T-helper 2 cell treated with Interferon-gamma antibody and Interleukin-4, amounts not matched to agents 100 ng/mL and 5 ng/mL, for 36 hours (primary cell): ENCODE results near the gene MYO6. TPM values are rescaled to one million over a fixed set of nuclear protein-coding genes. Genes with fewer than 3 reads are reported as not detected.

Experiments
- intact Hi-C: fragments of 100-400 bp; cut with micrococcal nuclease; formaldehyde crosslinking; loops from one replicate; pipeline ENCODE4 v1.15.1; 2023
- total RNA-seq: library from RNA; stranded (reverse); gene quantifications from 2 replicates; pipeline ENCODE4 v1.2.3, GENCODE V29; 2022

The MYO6 gene
- total RNA-seq, 1 donor from 2014 or later = 0.41 TPM

DNA sequence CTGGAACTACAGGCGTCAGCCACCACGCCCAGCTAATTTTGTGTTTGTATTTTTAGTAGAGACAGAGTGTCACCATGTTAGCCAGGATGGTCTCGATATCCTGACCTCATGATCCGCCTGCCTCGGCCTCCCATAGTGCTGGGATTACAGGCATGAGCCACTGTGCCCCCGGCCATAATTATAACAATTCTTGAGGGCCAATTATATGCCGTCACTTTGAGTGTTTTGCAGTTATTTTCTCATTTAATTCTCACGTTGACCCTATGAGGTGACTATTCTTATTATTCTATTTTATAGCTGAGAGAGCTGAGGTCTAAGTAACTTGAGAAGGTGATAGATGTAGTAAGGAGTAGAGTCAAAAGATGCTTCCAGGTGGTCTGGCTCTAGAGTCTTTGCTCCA lies 13.0 kb downstream of the MYO6 start:
- intact Hi-C loops = no loop called here

DNA sequence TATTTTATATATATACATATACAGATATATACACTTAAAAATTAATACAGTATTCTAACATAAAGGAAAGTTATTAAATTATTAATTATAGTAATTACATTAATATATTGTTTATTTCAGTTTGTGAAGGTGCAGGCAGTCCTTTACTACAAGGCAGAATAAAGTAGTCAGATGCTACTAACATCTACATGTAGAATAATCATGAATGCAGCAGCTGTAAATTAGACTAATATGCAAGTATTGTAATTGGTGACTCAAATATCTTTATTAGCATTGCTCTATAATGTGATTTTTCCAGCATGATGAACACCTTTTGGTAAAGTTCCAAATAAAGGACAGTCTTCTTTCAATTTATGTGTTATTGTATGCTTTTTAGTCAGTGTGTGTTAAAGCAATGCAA lies 17.3 kb downstream of the MYO6 start:
- intact Hi-C loops = no loop called here

DNA sequence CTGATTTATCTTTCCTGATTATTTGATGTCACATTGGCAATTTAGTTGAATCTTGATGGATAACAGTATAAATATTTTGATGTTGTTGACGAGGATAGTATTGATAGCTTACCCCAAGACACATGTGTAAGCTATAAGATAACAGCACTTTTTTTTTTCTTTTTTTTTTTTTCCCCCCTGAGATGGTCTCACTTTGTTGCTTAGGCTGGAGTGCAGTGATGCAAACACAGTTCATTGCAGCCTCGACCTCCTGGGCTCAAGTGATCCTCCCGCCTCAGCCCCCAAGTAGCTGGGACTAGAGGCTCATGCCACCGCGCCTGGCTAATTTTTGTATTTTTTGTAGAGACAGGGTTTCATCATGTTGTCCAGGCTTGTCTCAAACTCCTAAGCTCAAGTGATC lies 21.8 kb downstream of the MYO6 start:
- intact Hi-C loops = no loop called here

DNA sequence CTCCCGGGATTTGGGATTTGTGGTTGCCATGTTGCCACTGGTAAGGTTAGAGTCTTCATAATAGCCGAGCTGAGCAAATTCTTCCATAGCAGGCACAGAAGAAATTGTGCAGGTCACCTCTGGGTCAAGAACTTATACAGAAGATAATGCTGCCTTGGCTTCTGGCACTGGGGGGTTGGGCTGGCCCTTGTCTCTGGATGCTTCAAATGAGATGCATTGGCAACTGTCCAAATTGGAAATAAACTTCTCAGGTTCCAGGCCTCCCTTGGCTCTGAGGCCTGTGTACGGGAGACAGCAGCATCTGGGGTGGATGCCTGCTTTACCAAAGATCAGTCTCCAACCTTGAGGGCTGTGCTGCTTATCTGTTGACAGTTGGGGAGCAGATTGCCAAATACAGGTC lies 26.2 kb downstream of the MYO6 start:
- intact Hi-C loops = no loop called here

DNA sequence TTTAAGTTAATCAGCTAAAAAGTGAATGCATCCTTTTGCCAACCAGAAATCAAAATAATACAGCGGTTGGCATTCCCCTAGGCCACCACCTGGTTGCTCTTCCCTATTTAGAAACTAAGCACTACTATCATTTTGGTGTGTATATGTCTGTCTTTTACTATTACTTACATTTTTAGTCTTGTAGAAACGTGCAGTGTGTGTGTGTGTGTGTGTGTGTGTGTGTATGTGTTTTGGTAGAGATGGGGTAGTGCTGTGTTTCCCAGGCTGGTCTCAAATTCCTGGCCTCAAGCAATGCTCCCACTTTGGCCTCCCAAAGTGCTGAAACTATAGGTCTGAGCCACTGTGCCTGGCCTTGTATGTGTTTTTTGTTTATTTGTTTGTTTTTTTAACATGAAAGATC lies 27.4 kb downstream of the MYO6 start:
- intact Hi-C loops = no loop called here

DNA sequence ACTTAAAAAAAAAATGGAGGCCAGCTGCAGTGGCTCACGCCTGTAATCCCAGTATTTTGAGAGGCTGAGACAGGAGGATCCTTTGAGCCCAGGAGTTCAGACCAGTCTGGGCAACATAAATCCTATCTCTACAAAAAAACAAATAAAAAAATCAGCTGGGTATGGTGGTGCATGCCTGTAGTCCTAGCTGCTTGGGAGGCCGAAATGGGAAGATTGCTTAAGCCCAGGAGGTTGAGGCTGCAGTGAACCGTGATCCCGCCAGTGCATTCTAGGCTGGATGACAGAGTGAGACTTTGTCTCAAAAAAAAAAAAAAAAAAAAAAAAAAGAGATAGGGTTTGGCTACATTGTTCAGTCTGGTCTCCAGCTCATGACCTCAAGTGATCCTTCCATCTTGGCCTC lies 29.7 kb downstream of the MYO6 start:
- intact Hi-C loops = no loop called here

DNA sequence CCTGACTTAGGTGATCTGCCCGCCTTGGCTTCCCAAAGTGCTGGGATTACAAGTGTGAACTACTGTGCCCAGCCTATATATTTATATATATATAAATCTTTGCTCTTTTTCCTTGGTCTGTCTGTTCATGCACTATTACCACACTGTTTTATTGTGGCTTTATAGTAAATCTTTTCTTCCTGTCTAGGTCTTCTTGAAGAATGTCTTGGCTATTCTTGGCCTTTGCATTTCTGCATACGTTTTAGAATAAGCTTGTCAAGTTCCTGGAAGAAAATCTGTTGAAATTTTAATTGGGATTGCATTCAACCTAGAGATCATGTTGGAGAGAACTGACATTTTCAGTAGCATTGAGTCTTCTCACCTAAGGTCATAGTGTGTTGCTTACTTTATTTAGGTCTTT lies 37.1 kb downstream of the MYO6 start:
- intact Hi-C loops = no loop called here

DNA sequence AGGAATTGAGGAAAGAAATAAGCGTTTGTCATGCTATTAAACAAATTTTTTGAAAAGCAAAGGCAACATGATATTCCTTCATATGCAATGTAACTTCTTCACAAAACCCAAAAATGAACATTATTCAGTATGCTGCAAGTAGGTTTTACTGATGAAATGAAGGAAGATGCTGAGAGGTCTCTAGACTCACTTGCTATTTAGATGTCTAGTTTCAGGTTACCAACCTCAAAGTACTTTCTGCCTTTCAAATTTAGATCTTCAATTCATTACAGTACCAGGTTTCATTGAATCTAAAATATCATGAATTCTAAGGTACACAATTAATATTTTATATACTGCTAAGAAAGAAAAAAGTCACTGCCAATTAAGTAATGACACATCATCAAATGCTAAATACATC lies 39.9 kb downstream of the MYO6 start:
- intact Hi-C loops = no loop called here

DNA sequence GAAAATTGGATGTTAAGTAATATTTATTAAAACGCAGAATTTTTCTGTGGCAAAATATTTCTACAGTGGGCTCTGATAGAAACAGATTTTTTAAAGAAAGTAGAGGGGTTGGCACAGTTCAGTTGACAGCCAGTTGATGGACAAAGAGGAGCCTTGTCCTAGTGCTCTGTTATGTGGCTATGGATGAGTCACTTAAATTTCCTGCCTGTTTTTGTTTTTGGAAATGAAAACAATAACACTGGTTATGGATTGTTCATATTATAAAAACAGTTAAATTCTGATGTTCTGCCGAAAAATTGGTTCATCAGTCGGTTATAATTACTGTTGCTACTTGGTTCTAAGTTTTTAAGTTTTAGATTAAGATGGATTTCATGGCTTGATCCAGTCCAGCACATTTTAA lies 42.8 kb downstream of the MYO6 start:
- intact Hi-C loops = no loop called here

DNA sequence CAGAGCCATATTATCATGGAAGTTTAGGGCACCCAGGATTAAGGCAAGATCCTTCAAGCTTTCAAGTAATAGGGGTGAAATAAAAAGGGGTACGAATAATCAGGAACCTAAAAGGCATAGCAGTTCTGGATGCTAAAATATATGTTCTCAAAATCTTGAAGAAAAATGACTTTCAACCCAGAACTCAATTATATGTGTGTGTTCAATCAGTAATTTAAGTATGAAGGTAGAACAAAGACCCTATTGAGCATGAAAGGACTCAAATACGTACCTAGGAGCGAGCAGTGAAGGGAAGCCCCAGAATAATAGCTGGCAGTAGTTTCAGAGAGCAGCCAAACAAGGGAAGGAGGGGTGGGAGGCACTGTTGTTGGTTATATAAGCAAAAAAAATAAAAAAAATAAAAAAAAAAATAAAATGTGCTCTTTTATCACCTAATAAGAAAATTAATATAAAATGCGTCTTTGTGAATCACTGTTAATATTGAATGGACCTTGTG lies 45.4 kb downstream of the MYO6 start:
- intact Hi-C loops = no loop called here

DNA sequence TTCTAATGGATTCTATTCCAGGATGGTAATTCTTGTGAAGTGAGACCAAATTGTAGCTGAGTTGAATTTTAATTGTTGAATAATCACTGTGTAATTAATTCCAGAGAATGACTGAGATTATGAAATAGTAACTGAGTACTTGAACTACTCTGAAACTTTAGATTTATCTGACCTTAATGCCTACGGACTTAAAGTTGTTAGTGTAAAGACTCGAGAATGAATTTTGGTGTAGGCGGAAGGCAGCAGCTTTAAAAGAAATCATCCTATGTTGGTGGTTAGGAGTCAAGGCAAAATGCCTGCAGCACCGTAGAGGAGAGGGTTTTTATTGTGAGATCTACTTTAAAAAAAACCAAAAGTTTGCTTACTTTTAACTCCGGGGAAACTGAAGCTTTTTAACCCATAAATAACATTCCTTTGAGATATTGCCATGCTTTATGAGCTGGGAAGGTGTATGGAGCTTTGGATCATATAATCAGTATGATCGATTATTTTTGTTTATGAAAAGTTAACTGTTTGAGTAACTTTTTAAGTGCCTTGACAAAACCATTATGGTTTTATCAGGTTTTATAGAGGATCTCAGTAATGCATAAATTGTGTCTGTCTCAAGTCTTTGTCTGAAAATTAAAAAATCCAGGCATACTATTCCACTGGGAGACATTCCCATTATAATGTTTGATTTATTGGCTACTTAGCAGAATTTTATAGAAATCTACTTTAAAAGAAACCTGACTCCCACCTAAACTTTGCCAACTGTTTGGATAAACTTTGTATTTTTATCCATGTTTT lies 46.1 kb downstream of the MYO6 start:
- intact Hi-C loops = no loop called here

DNA sequence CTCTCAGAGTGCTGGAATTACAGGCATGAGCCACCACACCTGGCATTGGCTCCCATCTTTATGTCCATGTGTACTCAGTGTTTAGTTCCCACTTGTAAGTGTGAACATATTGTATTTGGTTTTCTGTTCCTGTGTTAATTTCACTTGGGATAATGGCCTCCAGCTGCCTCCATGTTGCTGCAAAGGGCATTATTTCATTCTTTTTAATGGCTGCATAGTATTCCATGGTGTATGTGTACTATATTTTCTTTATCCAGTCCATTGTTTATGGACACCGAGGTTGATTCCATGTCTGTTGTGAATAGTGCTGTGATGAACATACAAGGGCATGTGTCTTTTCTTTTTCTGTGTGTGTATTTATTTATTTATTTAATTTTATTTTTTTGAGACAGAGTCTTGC lies 47.7 kb downstream of the MYO6 start:
- intact Hi-C loops = no loop called here

DNA sequence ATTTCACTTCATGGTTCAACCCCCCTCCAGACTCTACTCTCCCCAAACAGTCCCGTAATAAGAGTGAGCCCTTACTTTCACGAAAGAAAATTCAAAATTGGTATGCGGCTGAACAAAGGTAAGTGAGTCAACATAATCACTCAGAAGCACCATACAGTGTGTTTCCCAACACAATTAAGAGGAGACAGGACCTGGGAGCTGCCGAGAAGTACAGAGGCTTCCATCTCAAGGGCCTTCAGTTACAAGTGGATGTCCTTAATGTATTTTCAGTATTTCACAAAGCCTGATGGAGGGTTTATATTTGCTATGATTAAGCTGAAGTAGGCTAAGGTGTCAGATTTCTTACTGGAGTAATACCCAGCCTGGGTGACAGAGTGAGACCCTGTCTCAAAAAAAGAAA lies 51.1 kb downstream of the MYO6 start:
- intact Hi-C loops = no loop called here

DNA sequence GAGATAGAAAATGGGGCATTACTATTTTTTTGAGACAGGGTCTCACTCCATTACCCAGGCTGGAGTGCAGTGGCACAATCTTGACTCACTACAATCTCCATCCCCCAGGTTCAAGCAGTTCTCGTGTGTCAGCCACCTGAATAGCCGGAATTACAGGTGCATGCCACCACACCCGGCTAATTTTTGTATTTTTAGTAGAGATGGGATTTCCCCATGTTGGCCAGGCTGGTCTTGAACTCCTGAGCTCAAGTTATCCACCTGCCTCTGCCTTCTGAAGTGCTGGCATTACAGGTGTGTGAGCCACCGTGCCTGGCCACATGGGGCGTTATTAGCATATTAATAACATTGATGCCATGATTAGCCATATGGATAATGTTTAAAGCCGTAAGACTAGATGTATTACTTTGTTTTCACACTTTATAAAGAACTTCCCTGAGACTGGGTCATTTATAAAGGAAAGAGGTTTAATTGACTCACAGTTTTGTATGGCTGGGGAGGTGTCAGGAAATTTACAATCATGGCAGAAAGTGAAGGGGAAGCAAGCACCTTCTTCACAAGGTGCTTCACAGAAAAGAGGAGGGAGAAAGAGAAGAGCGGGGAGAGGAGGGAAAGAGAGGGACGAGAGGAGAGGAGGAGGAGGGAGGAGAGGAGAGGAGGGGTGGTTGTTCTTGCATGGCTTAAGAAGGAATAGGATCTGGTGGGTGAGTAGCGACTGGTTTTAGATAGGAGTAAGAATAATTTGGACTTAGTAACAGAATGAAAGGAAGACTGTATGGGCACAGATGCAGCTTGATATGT lies 51.9 kb downstream of the MYO6 start:
- intact Hi-C loops = no loop called here

DNA sequence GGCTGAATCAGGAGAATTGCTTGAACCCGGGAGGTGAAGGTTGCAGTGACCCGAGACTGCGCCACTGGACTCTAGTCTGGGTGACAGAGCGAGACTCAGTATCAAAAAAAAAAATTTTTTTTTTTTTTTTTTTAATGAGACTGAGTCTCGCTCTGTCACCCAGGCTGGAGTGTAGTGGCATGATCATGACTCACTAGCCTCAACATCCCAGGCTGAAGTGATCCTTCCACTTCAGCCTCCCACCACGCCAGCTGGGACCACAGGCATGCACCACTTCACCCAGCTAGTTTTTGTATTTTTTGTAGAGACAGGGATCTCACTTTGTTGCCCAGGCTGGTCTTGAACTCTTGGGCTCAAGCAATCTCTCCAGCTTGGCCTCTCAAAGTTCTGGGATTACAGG lies 53.3 kb downstream of the MYO6 start:
- intact Hi-C loops = no loop called here

DNA sequence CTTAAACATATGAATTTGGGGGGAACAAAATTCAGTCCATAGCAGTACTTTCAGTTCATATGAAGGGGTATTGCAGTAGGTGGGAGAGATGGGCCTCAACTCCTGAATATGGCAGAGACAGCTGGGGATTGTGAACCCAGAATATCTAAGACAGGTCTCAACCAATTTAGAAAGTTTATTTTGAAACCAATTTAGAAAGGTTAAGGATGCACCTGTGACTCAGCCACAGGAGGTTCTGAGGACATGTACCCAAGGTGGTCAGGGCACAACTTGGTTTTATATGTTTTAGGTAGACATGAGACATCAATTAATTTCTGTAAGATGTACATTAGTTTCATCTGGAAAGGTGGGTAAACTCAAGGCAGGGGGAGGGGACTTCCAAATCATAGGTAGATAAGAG lies 59.5 kb downstream of the MYO6 start:
- intact Hi-C loops = no loop called here

DNA sequence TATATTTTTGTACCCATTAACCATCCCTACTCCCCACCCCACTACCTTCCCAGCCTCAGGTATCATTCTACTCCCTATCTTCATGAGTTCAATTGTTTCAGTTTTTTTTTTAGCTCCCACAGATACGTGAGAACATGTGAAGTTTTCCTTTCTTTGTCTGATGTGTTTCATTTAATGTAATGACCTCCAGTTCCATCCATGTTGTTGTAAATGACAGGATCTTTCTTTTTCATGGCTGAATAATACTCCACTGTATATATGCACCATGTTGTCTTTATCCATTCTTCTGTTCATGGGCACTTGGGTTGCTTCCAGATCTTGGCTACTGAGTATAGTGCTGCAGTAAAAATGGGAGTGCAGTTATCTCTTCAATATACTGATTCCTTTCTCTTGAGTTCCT lies 63.5 kb downstream of the MYO6 start:
- intact Hi-C loops = no loop called here

DNA sequence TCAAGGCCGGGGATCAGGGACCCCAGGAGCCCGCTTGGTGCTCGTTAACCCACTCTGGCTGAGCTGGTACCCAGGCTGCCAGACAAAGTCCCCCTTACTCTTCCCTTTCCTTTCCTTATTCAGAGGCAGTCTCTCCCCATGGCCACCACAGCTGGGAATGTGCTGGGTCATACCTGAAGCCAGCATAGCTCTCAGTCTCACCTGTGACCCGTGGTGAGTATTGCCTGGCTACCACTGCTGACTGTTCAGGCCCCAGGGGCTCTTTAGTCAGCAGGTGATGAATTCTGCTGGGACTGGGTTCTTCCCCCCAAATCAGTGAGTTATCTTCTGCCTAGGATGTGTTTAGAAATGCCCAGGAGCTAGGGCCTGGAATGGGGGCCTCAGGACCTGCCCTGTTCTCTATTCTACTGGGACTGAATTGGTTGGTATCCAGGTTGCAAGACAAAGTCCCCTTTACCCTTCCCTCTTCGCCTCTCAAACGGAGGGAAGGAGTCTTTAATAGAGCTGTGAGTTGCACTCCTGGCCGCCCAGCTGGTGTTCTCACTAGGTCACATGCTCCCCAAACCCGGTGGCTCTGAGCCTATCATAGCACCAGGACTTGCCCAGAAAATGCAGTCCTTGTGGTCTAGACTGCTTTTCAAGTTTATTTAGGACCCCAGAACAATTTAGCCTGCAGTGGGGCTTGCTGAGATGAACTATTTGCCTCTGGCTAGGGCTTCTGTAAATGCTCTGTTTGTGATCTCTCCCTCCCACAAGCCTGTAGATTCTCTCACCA lies 64.6 kb downstream of the MYO6 start:
- intact Hi-C loops = no loop called here

DNA sequence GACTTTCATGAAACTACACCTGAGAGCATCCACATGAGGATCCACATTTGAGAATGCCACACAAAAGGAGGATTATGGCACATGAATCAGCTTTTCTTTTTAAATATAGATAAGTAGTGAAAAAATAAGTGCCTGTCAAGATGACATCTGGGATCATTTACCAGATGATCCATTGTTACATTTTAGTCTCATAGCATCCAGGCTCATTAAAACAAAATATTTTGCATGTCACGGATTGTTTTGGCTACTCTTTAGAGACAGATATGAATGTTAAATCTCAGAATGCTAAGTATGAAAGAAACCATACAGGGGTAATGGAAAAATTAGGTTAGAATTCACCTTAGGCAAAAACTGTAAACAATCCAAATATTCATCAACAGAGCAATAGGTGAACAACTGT lies 66.7 kb downstream of the MYO6 start:
- intact Hi-C loops = no loop called here

DNA sequence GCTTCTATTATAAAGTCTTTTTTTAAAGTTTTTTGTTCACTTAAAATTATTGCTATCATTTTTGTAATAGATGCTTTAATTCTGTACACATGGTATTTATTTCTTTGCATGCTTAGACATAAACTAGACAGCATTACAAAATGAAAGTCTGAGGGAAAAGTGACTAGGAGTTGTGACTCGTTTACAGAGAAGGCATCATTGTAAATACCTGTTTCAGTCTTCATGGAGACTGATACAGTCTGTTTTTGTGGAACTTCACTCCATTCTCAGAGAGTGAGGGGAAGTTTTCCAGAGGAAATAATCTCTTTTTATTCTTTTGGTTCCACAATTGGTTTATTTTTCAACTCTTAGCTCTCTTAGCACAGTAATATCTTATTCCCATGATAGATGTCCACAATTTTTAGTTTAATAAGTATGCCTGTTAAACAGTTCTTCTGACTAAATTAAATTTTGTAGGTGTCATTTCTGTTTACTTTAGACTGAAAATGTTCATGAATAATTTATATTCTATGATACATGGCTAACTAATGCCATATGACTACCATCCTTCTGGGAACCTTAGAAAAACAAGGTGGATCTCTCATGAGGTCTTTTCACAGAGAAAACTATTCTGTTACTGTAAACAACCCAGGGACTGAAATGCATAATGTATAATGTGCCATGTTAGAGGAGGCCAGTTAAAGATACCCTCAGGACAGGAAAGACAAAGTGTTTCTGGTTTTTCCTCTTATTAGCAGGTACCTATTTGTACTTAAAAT lies 69.2 kb downstream of the MYO6 start:
- intact Hi-C loops = no loop called here

DNA sequence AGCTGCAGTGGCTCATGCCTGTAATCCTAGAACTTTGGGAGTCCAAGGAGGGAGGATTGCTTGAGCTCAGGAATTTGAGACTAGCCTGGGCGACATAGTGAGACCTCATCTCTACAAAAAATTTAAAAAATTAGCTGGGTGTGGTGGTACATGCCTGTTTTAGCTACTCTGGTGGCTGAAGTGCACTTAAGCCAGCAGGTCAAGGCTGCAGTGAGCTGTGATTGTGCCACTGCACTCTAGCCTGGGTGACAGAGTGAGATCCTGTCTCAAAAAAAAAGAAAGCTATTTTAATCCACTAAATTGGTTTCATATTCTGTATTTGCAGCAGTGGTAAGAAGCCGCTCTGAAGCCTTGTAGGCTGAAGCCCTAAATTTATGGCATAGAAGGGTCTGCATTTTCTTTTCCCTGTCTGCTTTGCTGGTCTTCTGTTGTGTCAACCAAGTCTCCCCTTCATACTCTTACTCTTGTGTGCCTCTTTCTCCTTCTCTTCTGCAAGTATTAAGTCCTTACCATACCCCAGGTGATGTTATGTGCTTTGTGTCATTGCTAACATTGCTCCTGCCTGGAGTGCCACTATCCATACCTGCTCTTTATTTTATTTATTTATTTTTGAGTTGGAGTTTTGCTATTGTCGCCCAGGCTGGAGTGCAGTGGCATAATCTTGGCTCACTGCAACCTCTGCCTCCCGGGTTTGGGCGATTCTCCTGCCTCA lies 70.9 kb downstream of the MYO6 start:
- intact Hi-C loops = no loop called here
